Neural cell (in vitro differentiated cells): Measurements from ENCODE around the gene ANGPTL2.

ENCODE experiments used
- CTCF ChIP-seq: fragments of 450-650 bp; IDR thresholded peaks from 2 replicates; pipeline ENCODE4 v1.5.1; 2014; ENCODE audit warnings: antibody characterized with exemption, mild to moderate bottlenecking, moderate library complexity; ENCODE audit not compliant: poor library complexity, severe bottlenecking
- EZH2 ChIP-seq: fragments of 200-600, 300-800 bp; shearing (Covaris generic), sonication (generic); IDR thresholded peaks from 2 replicates; pipeline ENCODE4 v1.6.1; 2014; ENCODE audit warnings: antibody characterized with exemption, low read length, borderline replicate concordance, mild to moderate bottlenecking; ENCODE audit not compliant: insufficient read depth, poor library complexity, severe bottlenecking
- POLR2AphosphoS5 ChIP-seq: IDR thresholded peaks from 2 replicates; pipeline ENCODE4 v1.6.1; 2012
- RAD21 ChIP-seq: fragments of 450-650 bp; conservative IDR thresholded peaks from 2 replicates; pipeline ENCODE4 v1.6.1; 2014; ENCODE audit warnings: antibody characterized with exemption, mild to moderate bottlenecking, moderate library complexity
- TAF1 ChIP-seq: IDR thresholded peaks from 2 replicates; pipeline ENCODE4 v1.6.1; 2012; ENCODE audit warnings: low read depth

GRCh38 chr9:127140181-127140580 is 17.7 kb upstream of the ANGPTL2 start:
- TF ChIP-seq TAF1: no peak
- TF ChIP-seq CTCF: no peak
- no peak for TF ChIP-seq EZH2
- no peak for TF ChIP-seq RAD21
- no peak for TF ChIP-seq POLR2AphosphoS5
